K562 (cell line): ENCODE results near the gene NEU1. TPM values are rescaled to one million over a fixed set of nuclear protein-coding genes. Genes with fewer than 3 reads are reported as not detected.
A peak's percentile ranks its signal among the peaks of the same experiment; 100 is the strongest.

Experiments
- CXXC5 ChIP-seq: fragments of 250-450 bp; sonication (Bioruptor Pico); IDR thresholded peaks from 2 replicates; pipeline ENCODE4 v1.8.0; 2022; ENCODE audit warnings: inconsistent platforms, mild to moderate bottlenecking, moderate library complexity
- MAFG ChIP-seq: fragments of 450-650 bp; conservative IDR thresholded peaks from 2 replicates; pipeline ENCODE4 v1.6.1; 2016; ENCODE audit warnings: missing genetic modification characterization, missing compliant biosample characterization
- NR2C2 ChIP-seq, 2 experiments: fragments of 200-800 bp in 1 of 2; sonication (Bioruptor generic) in 1 of 2; sonication (generic) in 1 of 2; formaldehyde crosslinking in 1 of 2; IDR thresholded peaks; 2 replicates each; pipeline versions ENCODE4 v1.6.1 to v1.8.0; 2016 to 2022; ENCODE audit warnings: mild to moderate bottlenecking in 1 of 2, missing compliant biosample characterization in 1 of 2, missing genetic modification characterization in 1 of 2, missing genetic modification reagents in 1 of 2
- POU5F1 ChIP-seq: fragments of 150-350 bp; IDR thresholded peaks from 2 replicates; pipeline ENCODE4 v1.6.1; 2014; ENCODE audit warnings: borderline replicate concordance, low read length, low read depth, mild to moderate bottlenecking; ENCODE audit not compliant: partially characterized antibody
- RBM22 ChIP-seq: fragments of 200-400 bp; formaldehyde crosslinking; IDR thresholded peaks from 2 replicates; pipeline ENCODE4 v1.6.1; 2018; ENCODE audit warnings: low read length, low read depth; ENCODE audit not compliant: poor library complexity, severe bottlenecking
- ZNF146 ChIP-seq: IDR thresholded peaks from one replicate; pipeline ENCODE4 v1.6.1; 2018; ENCODE audit warnings: missing compliant biosample characterization; ENCODE audit not compliant: unreplicated experiment
- ZNF764 ChIP-seq: fragments of 250-450 bp; sonication (Bioruptor Pico); IDR thresholded peaks from 2 replicates; pipeline ENCODE4 v1.4.0; 2020; ENCODE audit warnings: low read depth, mild to moderate bottlenecking, moderate library complexity
- polyA plus RNA-seq, 8 experiments: library from polyadenylated mRNA; depleted of rRNA in 4 of 8; stranded (reverse) in 5 of 8; unstranded in 3 of 8; fragments of >200 nt; fragmentation: Nextera tagmentation in 2 of 8; fragmentation: Illumina TruSeq in 1 of 8; extraction: Ambion mirVana in 2 of 8; extraction: Trizol in 1 of 8; gene quantifications; 2 replicates each; pipeline versions ENCODE4 v1.2.1 to v1.2.3, GENCODE V29; 2011 to 2014; ENCODE audit warnings: inconsistent platforms in 1 of 8, missing spikeins in 1 of 8
- total RNA-seq, 7 experiments: library from RNA; depleted of rRNA in 6 of 7; stranded (reverse); fragments of >200 nt in 6 of 7; fragmentation: Illumina TruSeq in 2 of 7; extraction: Trizol in 2 of 7; gene quantifications; 2 replicates each; pipeline versions ENCODE4 v1.2.1 to v1.2.3, GENCODE V29; 2011 to 2021; ENCODE audit warnings: low replicate concordance in 1 of 7
- TF ChIP-seq, protein P1 (sequence below): sonication (generic); formaldehyde crosslinking; IDR thresholded peaks from 2 replicates; pipeline ENCODE4 v1.8.0; 2022; ENCODE audit warnings: missing genetic modification reagents, mild to moderate bottlenecking, moderate library complexity, borderline replicate concordance
- TF ChIP-seq, protein P2 (sequence below): fragments of 450-650 bp; IDR thresholded peaks from 2 replicates; pipeline ENCODE4 v1.7.1; 2018; ENCODE audit warnings: mild to moderate bottlenecking, low read depth; ENCODE audit not compliant: partially characterized antibody
- TF ChIP-seq, protein P3 (sequence below): IDR thresholded peaks from 2 replicates; pipeline ENCODE4 v1.6.1; 2016; ENCODE audit warnings: missing genetic modification characterization, missing compliant biosample characterization
- TF ChIP-seq, protein P4 (sequence below): fragments of 200-800 bp; sonication (Bioruptor generic); IDR thresholded peaks from 2 replicates; pipeline ENCODE4 v1.6.1; 2017; ENCODE audit warnings: missing genetic modification characterization, missing compliant biosample characterization
- TF ChIP-seq, protein P5 (sequence below): IDR thresholded peaks from 3 replicates; pipeline ENCODE4 v1.6.1; 2011; ENCODE audit warnings: borderline replicate concordance, mild to moderate bottlenecking, moderate library complexity; ENCODE audit not compliant: insufficient read length; ENCODE audit errors: extremely low read depth

NEU1 gene
- total and polyA plus RNA-seq, 9 of the 15 experiments (the other 6 are each of a cell fraction or from before 2014, with no cell fraction given), result 14.8 to 67.8 (median 51.0) TPM

DNA sequence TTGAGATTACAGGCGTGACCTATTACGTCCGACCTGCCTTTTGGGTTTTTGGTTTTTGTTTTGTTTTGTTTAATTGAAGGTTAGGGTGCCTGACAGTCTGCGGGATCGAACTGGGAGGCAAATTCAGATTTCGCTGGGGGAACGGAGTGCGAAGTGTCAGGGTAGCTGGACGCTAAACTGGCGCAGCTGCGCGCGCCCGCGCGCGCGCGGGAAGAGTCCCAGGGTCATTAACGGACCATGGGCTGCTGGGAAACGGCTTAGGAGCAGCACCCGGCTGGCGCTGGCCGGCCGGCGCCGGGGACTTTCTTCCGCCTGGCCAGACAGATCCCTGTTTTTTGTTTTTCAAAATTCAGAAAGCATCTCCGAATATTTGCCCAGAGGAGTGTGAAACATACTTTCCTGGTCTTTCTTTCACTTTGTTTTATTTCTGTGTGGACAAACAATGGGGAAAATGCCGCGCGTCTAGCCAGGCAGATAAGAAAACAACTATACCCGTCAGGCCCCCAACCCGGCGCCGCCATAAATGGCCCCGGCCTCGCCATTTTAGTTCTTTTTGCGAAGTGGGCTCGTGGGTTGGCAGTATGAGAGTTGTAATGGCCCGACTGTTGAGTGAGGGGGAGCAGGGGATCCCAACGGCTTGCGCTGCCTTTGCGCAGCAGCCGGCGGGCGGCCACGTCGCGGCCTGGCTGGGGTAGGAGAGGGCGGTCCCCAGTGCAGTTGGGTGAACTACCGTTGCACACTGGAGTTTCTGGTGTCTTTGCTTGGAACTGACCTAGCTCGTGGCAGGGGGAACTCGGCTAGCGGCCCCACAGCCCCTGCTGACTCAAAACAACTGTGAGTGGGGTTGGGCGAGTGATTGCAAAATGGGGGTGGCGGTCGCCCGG lies 28.0 kb downstream of the NEU1 start (continued):
- TF ChIP-seq, protein P1, sequence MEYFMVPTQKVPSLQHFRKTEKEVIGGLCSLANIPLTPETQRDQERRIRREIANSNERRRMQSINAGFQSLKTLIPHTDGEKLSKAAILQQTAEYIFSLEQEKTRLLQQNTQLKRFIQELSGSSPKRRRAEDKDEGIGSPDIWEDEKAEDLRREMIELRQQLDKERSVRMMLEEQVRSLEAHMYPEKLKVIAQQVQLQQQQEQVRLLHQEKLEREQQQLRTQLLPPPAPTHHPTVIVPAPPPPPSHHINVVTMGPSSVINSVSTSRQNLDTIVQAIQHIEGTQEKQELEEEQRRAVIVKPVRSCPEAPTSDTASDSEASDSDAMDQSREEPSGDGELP (CRISPR knock-in tag), result peak; percentile 85
- TF ChIP-seq POU5F1 (peak; percentile 33), NR2C2 (CRISPR knock-in tag; IDR thresholded peaks at IDR 0.05) (peak; percentile 77), NR2C2 (tag; IDR thresholded peaks at IDR 0.05) (no peak), ZNF146 (no peak), MAFG (no peak), RBM22 (peak; percentile 98), ZNF764 (CRISPR knock-in tag) (peak; percentile 79), CXXC5 (CRISPR knock-in tag) (peak; percentile 99)
- TF ChIP-seq, protein P2, sequence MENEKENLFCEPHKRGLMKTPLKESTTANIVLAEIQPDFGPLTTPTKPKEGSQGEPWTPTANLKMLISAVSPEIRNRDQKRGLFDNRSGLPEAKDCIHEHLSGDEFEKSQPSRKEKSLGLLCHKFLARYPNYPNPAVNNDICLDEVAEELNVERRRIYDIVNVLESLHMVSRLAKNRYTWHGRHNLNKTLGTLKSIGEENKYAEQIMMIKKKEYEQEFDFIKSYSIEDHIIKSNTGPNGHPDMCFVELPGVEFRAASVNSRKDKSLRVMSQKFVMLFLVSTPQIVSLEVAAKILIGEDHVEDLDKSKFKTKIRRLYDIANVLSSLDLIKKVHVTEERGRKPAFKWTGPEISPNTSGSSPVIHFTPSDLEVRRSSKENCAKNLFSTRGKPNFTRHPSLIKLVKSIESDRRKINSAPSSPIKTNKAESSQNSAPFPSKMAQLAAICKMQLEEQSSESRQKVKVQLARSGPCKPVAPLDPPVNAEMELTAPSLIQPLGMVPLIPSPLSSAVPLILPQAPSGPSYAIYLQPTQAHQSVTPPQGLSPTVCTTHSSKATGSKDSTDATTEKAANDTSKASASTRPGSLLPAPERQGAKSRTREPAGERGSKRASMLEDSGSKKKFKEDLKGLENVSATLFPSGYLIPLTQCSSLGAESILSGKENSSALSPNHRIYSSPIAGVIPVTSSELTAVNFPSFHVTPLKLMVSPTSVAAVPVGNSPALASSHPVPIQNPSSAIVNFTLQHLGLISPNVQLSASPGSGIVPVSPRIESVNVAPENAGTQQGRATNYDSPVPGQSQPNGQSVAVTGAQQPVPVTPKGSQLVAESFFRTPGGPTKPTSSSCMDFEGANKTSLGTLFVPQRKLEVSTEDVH, result peak; percentile 95
- TF ChIP-seq, protein P3, sequence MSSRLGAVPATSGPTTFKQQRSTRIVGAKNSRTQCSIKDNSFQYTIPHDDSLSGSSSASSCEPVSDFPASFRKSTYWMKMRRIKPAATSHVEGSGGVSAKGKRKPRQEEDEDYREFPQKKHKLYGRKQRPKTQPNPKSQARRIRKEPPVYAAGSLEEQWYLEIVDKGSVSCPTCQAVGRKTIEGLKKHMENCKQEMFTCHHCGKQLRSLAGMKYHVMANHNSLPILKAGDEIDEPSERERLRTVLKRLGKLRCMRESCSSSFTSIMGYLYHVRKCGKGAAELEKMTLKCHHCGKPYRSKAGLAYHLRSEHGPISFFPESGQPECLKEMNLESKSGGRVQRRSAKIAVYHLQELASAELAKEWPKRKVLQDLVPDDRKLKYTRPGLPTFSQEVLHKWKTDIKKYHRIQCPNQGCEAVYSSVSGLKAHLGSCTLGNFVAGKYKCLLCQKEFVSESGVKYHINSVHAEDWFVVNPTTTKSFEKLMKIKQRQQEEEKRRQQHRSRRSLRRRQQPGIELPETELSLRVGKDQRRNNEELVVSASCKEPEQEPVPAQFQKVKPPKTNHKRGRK (tag), result no peak
- TF ChIP-seq, protein P4, sequence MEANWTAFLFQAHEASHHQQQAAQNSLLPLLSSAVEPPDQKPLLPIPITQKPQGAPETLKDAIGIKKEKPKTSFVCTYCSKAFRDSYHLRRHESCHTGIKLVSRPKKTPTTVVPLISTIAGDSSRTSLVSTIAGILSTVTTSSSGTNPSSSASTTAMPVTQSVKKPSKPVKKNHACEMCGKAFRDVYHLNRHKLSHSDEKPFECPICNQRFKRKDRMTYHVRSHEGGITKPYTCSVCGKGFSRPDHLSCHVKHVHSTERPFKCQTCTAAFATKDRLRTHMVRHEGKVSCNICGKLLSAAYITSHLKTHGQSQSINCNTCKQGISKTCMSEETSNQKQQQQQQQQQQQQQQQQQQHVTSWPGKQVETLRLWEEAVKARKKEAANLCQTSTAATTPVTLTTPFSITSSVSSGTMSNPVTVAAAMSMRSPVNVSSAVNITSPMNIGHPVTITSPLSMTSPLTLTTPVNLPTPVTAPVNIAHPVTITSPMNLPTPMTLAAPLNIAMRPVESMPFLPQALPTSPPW, result no peak
- TF ChIP-seq, protein P5, sequence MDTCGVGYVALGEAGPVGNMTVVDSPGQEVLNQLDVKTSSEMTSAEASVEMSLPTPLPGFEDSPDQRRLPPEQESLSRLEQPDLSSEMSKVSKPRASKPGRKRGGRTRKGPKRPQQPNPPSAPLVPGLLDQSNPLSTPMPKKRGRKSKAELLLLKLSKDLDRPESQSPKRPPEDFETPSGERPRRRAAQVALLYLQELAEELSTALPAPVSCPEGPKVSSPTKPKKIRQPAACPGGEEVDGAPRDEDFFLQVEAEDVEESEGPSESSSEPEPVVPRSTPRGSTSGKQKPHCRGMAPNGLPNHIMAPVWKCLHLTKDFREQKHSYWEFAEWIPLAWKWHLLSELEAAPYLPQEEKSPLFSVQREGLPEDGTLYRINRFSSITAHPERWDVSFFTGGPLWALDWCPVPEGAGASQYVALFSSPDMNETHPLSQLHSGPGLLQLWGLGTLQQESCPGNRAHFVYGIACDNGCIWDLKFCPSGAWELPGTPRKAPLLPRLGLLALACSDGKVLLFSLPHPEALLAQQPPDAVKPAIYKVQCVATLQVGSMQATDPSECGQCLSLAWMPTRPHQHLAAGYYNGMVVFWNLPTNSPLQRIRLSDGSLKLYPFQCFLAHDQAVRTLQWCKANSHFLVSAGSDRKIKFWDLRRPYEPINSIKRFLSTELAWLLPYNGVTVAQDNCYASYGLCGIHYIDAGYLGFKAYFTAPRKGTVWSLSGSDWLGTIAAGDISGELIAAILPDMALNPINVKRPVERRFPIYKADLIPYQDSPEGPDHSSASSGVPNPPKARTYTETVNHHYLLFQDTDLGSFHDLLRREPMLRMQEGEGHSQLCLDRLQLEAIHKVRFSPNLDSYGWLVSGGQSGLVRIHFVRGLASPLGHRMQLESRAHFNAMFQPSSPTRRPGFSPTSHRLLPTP, result no peak
